Measurements from ENCODE around the gene NEK7. TPM values are rescaled to one million over a fixed set of nuclear protein-coding genes. Genes with fewer than 3 reads are reported as not detected.

NEK7 gene
- total RNA-seq, 1 donor from 2014 or later: 68.6 TPM

GRCh38 chr1:198255784-198256183 is 99.0 kb downstream of the NEK7 start:
- DNase-seq: no peak

GRCh38 chr1:198258491-198258890 is 101.7 kb downstream of the NEK7 start:
- DNase-seq: no peak

DNA sequence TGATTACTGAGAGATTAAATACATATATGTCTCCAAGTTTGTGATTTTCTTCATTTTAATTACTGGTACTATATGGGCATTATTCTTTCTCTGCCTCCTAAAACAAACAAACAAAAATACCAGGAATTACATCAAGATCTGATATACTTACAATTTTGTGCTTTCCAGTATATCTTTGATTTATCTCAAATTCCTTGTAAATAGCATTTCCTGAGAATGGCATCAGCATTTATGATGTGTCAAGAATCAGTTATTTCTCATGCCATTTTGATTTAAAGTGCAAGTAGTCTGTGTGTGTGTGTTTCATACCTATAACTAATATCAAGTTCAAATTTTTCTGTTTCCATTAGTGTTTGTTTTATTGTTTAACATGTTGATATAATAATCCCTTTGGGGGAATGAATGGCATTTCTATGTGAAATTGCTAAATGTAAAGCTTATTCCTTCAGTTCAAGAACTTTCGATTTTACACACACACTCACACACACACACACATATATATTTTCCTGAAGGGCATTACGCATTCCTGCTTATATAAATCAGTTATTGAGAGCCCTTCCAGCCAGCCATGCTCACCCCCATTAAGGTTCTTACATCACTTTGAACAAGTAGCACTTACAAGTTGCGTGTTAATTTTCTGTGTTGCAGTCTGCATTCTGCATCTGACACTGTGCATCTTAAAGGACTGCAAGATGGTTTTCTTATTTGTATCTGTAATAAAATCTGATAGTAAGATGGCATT is 102.7 kb downstream of the NEK7 start:
- DNase-seq: no peak

DNA sequence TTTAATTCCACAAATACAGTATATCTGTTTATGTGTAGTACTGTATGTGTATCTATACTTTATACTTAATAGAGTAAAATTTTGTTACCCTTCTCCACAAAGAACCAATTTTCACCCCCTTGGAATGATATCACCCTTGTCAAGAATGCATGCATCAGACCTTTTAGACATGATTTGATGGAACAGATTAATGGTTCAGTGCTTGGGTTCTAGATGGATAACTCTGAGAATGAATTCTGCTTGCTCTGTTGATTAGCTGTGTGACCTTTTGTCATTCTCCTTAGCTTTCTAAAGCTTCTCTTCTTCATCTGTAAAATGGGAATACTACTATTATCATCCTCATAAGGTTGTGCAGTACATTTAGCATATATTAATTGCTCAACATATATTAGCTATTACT is 105.1 kb downstream of the NEK7 start:
- DNase-seq: no peak

DNA sequence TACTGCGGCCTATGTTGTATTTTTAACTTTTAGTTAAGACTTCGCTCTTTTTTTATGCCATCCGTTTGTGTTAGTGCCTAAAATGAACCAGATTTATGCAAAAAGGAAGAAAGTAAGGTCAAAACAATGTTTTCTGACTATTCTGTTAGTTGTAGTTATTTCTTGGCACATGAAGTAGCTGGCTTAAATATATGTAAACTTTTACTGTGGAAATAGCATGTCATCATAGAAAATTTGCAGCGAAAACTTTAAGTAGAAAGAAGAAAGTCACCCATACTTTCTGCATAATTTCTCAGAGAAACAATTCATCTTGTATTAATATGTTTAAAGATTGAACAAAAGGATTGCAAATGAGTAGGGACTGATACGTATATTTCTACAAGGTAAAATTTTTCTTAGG is 106.4 kb downstream of the NEK7 start:
- no peak for DNase-seq

DNA sequence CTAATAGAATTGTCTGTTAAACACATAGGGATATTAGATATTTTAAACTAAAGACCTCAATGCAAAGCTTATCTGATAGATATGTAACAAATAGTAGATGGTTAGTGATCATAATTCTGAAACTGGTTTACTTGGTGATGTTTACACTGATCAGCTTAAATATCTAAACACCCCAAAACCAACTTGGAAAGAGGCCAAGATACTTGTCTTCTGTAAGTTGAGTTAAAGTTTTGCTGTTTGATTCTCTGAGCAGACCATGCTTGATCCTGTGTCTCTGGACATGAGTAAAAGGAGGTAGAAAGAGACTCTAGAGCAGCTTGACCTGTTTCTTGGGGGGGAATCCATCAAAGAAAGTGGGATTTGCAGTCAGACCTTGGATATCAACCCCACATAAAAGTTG is 107.5 kb downstream of the NEK7 start:
- no peak for DNase-seq

DNA sequence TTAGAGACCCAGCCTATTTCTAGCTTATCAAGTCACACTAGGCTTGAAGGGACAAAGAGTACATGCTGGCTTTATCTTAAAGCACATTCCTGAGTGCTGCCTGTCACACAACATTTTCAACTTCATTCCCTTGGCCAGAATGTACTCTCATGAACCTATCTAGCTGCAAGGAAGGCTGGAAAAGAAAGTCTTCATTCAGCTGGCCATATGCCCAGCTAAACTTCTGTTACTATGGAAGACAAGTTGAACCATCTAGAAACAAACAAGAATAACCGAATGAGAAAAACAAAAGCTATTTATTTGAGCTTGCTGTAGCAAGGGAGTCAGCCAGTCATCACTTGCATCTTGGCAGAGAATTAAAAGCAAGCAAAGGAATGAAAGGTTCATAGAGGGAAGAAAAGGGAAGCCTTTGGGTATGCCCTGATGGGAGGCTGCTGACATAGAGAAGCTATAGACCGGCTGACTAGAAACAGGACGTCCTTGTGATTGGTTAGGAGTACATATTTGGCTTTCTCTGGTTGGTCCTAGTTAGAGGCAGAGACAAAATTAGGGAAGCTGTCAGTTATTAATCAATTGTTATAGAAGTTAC is 108.4 kb downstream of the NEK7 start:
- DNase-seq: no peak

GRCh38 chr1:198267056-198267455 is 110.3 kb downstream of the NEK7 start:
- no peak for DNase-seq

DNA sequence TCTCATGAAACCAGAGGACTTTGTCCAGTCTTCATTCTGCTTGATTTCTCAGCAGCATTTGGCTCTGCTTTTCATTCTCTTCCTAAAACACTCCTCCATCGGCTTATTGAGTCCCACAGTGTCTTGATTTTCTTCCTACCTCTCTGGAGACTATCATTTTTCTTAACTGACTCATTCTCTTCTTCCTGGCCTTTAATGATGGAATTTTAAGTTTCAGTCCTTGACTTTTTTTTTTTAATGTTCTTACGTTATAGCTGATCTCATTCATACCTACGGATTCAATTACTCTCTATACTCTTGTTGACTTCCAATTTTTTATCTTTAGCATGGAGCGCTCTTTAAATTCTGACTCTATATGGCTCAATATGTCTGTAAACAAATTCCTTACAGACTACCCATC is 111.1 kb downstream of the NEK7 start:
- DNase-seq: no peak

GRCh38 chr1:198268784-198269645 is 112.2 kb downstream of the NEK7 start:
- no peak for DNase-seq

- DNase-seq: no peak
Measured at GRCh38 chr1:198269646-198269940, 112.8 kb downstream of the NEK7 start.

- no peak for DNase-seq
Measured at GRCh38 chr1:198270273-198270828, 113.6 kb downstream of the NEK7 start.

- DNase-seq: no peak
Measured at GRCh38 chr1:198271467-198271866, 114.7 kb downstream of the NEK7 start.

DNA sequence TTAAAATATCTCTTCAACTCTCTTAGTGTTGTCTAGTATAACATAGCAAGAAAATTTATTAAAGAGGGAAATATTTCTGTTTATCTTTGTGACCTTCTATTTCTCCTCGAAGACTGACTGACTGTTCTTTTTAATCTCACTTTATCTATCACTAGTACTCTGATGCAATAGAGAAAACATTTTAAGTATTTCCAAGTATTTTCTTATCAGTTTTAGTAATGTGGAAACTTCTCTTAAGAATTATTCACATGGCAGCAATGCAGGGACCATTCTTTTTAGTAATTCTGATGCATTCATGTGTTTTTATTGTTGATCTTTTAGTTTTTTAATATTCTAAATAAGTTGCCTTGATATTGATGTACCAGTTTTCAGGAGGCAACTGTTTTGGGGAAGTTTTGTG is 115.7 kb downstream of the NEK7 start:
- no peak for DNase-seq

DNA sequence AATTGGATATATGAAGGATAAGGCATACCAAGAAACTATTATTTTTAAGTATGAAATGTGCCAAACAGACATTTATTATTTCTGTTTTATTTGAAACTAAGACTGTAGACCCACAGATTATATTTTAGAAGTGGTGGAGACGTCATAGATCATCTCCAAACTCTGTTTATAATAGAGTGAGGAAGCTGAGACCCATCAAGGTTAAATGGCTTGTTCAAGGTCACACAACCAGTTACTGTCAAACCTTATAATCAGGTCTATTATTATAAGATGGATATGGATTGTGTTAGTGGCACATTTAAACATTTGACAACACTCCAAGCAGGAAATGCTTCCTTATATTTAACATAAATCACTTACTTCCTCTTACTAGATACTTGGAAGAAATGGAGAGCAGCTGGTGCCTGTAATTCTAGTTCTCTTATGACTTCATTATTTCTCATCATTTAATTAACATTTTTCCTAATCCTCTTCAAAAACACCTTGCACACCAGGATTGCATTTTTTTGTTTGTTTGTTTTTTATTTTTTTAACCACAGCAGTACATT is 117.0 kb downstream of the NEK7 start:
- DNase-seq: no peak

DNA sequence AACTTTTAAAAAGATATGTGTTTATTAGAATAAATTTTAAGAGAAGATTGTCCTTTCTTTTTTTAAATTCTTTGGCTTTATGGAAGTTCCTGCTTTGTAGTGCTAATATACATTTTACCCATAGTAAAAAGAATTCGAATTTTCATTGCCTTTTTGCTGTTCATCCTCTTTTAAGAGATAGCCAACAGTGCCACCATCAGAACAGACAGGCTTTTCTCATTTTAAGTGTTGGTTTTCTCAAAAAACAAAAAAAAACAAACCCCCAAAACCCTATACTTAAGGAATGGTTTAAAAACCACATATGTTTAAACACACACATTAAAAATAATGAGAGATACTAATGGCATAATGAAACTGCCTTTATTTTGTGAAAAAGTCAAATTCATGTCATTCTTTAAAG is 118.8 kb downstream of the NEK7 start:
- no peak for DNase-seq

- no peak for DNase-seq
Measured at GRCh38 chr1:198276241-198276640, 119.4 kb downstream of the NEK7 start.

DNA sequence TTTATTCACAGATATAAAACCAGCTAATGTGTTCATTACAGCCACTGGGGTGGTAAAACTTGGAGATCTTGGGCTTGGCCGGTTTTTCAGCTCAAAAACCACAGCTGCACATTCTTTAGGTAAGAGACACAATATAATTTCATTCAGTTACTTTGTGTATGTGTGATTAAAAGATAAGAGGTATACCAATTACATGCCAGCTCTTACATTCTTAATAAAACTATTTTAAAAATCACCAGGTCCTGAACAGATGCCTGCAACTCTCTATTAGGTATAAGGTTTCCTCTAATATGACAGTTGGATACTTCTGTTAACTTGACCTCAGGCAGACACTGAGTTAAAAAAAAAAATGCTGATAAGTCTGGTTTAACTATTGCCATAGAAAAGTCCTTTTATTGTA is 122.1 kb downstream of the NEK7 start:
- no peak for DNase-seq

GRCh38 chr1:198280080-198280479 is 123.3 kb downstream of the NEK7 start:
- DNase-seq: no peak

DNA sequence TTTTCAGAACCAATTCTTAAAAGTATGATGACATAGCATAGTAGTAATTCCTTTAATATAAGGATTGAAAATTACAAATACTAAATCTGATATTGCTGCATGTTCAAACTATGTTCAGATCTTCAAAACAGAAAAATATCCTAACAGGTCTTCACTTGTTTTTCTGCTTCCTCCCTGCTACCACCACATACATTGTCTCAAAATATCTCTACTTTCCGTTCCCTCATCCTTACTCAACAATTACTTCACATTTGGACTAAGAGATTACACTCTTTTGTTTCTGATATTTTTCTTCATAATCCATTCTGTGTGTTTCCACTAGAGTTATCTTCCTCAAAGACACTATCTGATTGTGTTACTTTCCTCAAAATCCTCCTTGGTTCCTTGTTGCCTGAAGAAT is 125.1 kb downstream of the NEK7 start:
- no peak for DNase-seq

GRCh38 chr1:198283222-198283621 is 126.4 kb downstream of the NEK7 start:
- no peak for DNase-seq

GRCh38 chr1:198287916-198288315 is 131.1 kb downstream of the NEK7 start:
- DNase-seq: no peak

DNA sequence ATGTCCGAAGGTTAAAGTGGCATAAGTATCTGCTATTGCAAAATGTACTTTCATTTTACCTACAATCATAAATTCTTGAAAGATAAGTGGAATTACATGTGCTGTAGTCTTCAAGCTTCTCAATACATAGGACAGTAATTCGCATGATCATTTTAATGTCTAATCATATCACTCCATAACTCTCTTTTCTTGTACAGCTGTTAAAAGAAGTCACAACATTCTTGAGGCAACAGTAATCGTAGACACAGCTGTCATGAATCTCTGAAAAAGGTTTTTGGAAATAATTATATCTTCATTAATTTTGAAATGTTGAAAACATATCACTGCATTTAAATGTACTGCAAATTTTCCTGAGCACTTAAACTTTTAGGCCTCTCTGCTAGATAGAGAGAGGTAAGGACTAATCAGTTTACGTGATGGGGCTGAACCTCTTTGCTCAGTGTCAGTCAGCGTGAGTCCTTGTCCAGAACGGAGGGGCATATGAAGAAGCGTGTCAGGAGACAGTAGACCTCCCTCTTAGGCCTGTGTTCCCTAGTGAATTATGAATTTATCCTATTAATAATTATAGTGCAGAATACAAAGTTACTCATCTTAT is 133.4 kb downstream of the NEK7 start:
- no peak for DNase-seq
